ENCODE results near the gene PALM. TPM values are rescaled to one million over a fixed set of nuclear protein-coding genes. Genes with fewer than 3 reads are reported as not detected.
"Not testable (repeated sequence)": the region's sequence is repeated elsewhere in the genome, so short reads cannot be mapped to it uniquely, and the experiment has no call there.

The PALM gene
- total RNA-seq, 1 experiment from 2014 or later: 10.8 TPM

- H3K4me1 ChIP-seq (ENCODE audit: insufficient read depth, low read length); H3F3A ChIP-seq (ENCODE audit: low read length, unreplicated experiment); H3K4me2 ChIP-seq (ENCODE audit: low read length); ATAC-seq; H3K27me3 ChIP-seq (ENCODE audit: low read length); H3K9me3 ChIP-seq (ENCODE audit: low read length); H3K36me3 ChIP-seq (ENCODE audit: low read depth, low read length); DNase-seq; POLR2A ChIA-PET (ENCODE audit: unreplicated experiment); H4K20me1 ChIP-seq (ENCODE audit: low read length); intact Hi-C loops (cut with micrococcal nuclease); H2AFZ ChIP-seq (ENCODE audit: low read length); H3K4me3 ChIP-seq (ENCODE audit: low read length); CTCF ChIA-PET; H3K9me2 ChIP-seq (replicated peaks; ENCODE audit: low read length); H3K9ac ChIP-seq (ENCODE audit: low read length); BruUV-seq (replicated peaks); H3K27ac ChIP-seq (ENCODE audit: low read length); H3K79me2 ChIP-seq (ENCODE audit: low read length): not testable (repeated sequence)
Observed at GRCh38 chr19:668675-669434, 39.9 kb upstream of the PALM start.

DNA sequence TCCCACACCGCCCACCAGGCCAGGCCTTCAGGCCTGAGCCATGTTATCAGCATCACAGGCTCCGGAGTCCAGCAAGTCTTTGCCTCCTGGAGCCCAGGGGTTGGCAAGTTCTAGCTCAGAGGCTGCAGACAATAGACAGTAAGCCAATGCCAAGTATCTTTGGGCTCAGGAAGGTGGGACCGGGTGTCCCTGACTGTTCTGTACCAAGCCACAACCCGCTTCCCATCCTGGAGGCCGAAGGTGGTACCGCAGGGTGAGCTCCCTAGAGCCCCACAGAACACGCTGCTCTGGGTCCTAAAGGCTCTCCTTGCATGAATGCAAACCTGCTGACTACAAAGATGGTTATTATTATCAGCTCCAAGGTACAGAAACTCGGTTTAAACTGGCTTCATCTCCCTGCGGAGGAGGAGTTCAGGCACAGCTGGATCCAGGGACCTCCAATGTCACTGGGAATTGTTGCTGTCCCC is 38.1 kb upstream of the PALM start:
- ATAC-seq (no peak), DNase-seq (no peak)
- H3F3A ChIP-seq (ENCODE audit: low read length, unreplicated experiment): no peaks in the 10 kb centered on the region
- no peaks in the 10 kb centered on the region for H4K20me1 ChIP-seq (ENCODE audit: low read length)
- no peak overlapping the region for H3K27ac ChIP-seq (ENCODE audit: low read length)
- H3K9me2 ChIP-seq (replicated peaks; ENCODE audit: low read length): no peaks in the 10 kb centered on the region
- intact Hi-C loops (cut with micrococcal nuclease): no loop called here
- H3K9ac ChIP-seq (ENCODE audit: low read length): no peak overlapping the region
- no TSS peak for BruUV-seq (replicated peaks)
- POLR2A ChIA-PET (ENCODE audit: unreplicated experiment): no interaction called here
- H2AFZ ChIP-seq (ENCODE audit: low read length): no peak overlapping the region
- H3K36me3 ChIP-seq (ENCODE audit: low read depth, low read length): no peaks in the 10 kb centered on the region
- CTCF ChIA-PET: no interaction called here
- no peaks in the 10 kb centered on the region for H3K9me3 ChIP-seq (ENCODE audit: low read length)
- H3K27me3 ChIP-seq (ENCODE audit: low read length): no peaks in the 10 kb centered on the region
- no peaks in the 10 kb centered on the region for H3K4me1 ChIP-seq (ENCODE audit: insufficient read depth, low read length)
- TF ChIP-seq EZH2phosphoT487 (IDR thresholded peaks at IDR 0.05; ENCODE audit: borderline replicate concordance, low read length) (no peak), EZH2 (IDR thresholded peaks at IDR 0.05; ENCODE audit: low read length, unreplicated experiment) (no peak)
- TF ChIP-seq, protein P1, sequence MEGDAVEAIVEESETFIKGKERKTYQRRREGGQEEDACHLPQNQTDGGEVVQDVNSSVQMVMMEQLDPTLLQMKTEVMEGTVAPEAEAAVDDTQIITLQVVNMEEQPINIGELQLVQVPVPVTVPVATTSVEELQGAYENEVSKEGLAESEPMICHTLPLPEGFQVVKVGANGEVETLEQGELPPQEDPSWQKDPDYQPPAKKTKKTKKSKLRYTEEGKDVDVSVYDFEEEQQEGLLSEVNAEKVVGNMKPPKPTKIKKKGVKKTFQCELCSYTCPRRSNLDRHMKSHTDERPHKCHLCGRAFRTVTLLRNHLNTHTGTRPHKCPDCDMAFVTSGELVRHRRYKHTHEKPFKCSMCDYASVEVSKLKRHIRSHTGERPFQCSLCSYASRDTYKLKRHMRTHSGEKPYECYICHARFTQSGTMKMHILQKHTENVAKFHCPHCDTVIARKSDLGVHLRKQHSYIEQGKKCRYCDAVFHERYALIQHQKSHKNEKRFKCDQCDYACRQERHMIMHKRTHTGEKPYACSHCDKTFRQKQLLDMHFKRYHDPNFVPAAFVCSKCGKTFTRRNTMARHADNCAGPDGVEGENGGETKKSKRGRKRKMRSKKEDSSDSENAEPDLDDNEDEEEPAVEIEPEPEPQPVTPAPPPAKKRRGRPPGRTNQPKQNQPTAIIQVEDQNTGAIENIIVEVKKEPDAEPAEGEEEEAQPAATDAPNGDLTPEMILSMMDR (conservative IDR thresholded peaks at IDR 0.05; ENCODE audit: low read depth, low read length): no peak
- no peaks in the 10 kb centered on the region for H3K79me2 ChIP-seq (ENCODE audit: low read length)
- no peak overlapping the region for H3K4me3 ChIP-seq (ENCODE audit: low read length)
- H3K4me2 ChIP-seq (ENCODE audit: low read length): no peak overlapping the region

DNA sequence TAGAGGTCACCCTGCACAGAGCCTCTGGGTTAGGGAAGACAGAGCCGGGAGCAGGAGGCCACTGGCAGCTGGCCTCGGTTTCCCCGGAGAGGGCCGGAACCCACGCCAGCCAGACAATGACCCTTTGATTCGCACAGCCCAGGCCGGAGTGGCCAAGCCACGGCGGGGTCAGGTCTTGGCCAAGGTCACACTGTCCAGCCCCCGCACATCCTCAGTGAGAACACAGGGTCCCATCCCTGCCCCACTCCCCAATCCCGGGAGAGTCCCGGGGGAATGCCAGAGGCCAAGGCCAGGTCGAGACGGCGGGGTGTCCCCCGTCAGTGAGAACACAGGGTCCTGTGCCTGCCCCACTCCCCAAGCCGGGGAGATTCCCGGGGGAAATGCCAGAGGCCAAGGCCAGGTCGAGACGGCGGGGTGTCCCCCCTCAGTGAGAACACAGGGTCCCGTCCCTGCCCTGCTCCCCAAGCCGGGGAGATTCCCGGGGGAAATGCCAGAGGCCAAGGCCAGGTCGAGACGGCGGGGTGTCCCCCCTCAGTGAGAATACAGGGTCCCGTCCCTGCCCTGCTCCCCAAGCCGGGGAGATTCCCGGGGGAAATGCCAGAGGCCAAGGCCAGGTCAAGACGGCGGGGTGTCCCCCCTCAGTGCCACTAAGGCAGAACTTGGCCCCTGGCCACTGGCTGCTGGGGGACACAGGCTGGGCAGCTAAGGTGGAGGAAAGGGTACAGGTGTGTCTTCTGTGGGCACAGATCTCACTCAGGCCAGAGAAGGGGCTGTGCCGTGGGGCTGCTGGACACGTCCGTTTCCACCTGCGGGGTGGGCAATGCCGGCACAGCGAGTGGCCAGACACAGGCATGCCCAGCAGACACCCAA is 34.2 kb upstream of the PALM start:
- Histone ChIP-seq H3K9me3 (ENCODE audit: low read length) (no peaks in the 10 kb centered on the region), H3K4me1 (ENCODE audit: insufficient read depth, low read length) (peaks cover 19% of the 10 kb centered on the region), H3K27ac (ENCODE audit: low read length) (no peak overlapping the region), H4K20me1 (ENCODE audit: low read length) (no peaks in the 10 kb centered on the region), H3K36me3 (ENCODE audit: low read depth, low read length) (no peaks in the 10 kb centered on the region), H3K79me2 (ENCODE audit: low read length) (peaks cover 24% of the 10 kb centered on the region), H3K9me2 (replicated peaks; ENCODE audit: low read length) (no peaks in the 10 kb centered on the region), H3K9ac (ENCODE audit: low read length) (no peak overlapping the region), H2AFZ (ENCODE audit: low read length) (no peak overlapping the region), H3K4me3 (ENCODE audit: low read length) (no peak overlapping the region), H3F3A (ENCODE audit: low read length, unreplicated experiment) (no peaks in the 10 kb centered on the region), H3K4me2 (ENCODE audit: low read length) (no peak overlapping the region), H3K27me3 (ENCODE audit: low read length) (no peaks in the 10 kb centered on the region)
- ChIA-PET POLR2A (ENCODE audit: unreplicated experiment) (no interaction called here), CTCF (no interaction called here)
- ATAC-seq (no peak), DNase-seq (no peak)
- TF ChIP-seq, protein P1 (conservative IDR thresholded peaks at IDR 0.05; ENCODE audit: low read depth, low read length): no peak
- no peak for TF ChIP-seq EZH2 (IDR thresholded peaks at IDR 0.05; ENCODE audit: low read length, unreplicated experiment)
- TF ChIP-seq EZH2phosphoT487 (IDR thresholded peaks at IDR 0.05; ENCODE audit: borderline replicate concordance, low read length): no peak
- intact Hi-C loops (cut with micrococcal nuclease): loop anchor here (5.0 kb wide), 2 partner anchors 38 to 78 kb away; partner anchors contain the start of gene MISP
- BruUV-seq (replicated peaks): no TSS peak

Data from PC-3 (cell line).